ENCODE results near the gene HOXC10. TPM values are rescaled to one million over a fixed set of nuclear protein-coding genes. Genes with fewer than 3 reads are reported as not detected.

HOXC10 gene
- total RNA-seq, 2 donors from 2014 or later, result not detected

GRCh38 chr12:54017027-54017788 lies 32.3 kb downstream of the HOXC10 start:
- H3K9me3 Mint-ChIP-seq, result no peaks in the 10 kb centered on the region
- ATAC-seq, result peak; percentile 43 to 63
- H3K36me3 Mint-ChIP-seq, result no peaks in the 10 kb centered on the region
- H3K27me3 Mint-ChIP-seq, result peaks cover 40 to 48% of the 10 kb centered on the region in 2 donors
- DNase-seq (ENCODE audit: low spot score), result no peak
- peak overlapping the region; percentile 60 to 88 for H3K27ac Mint-ChIP-seq
- H3K4me1 Mint-ChIP-seq (ENCODE audit: low read depth in 2 of 2), result peaks cover 20 to 23% of the 10 kb centered on the region in 2 donors
- H3K4me3 Mint-ChIP-seq, result peak overlapping the region; percentile 87

GRCh38 chr12:54017878-54018467 lies 33.0 kb downstream of the HOXC10 start:
- Mint-ChIP-seq H3K36me3 (no peaks in the 10 kb centered on the region), H3K27me3 (peaks cover 40 to 48% of the 10 kb centered on the region in 2 donors), H3K9me3 (no peaks in the 10 kb centered on the region), H3K4me1 (ENCODE audit: low read depth in 2 of 2) (peaks cover 20 to 23% of the 10 kb centered on the region in 2 donors), H3K4me3 (peak overlapping the region; percentile 87), H3K27ac (peak overlapping the region; percentile 60 to 88)
- DNase-seq (ENCODE audit: low spot score), result peak; percentile 81
- peak; percentile 89 to 92 for ATAC-seq

GRCh38 chr12:54018468-54018984 lies 33.6 kb downstream of the HOXC10 start:
- ATAC-seq (no peak), DNase-seq (ENCODE audit: low spot score) (no peak)
- Mint-ChIP-seq H3K9me3 (no peaks in the 10 kb centered on the region), H3K36me3 (no peaks in the 10 kb centered on the region), H3K27ac (peak overlapping the region; percentile 60 to 88), H3K4me1 (ENCODE audit: low read depth in 2 of 2) (peaks cover 20 to 23% of the 10 kb centered on the region in 2 donors), H3K4me3 (peak overlapping the region; percentile 87), H3K27me3 (peaks cover 40 to 47% of the 10 kb centered on the region in 2 donors)

GRCh38 chr12:54019091-54019811 lies 34.3 kb downstream of the HOXC10 start:
- no peak for ATAC-seq
- Mint-ChIP-seq H3K27ac (peak overlapping the region; percentile 5 to 24), H3K9me3 (no peaks in the 10 kb centered on the region), H3K27me3 (peaks cover 34 to 47% of the 10 kb centered on the region in 2 donors), H3K4me1 (ENCODE audit: low read depth in 2 of 2) (peaks cover 20 to 23% of the 10 kb centered on the region in 2 donors), H3K36me3 (no peaks in the 10 kb centered on the region), H3K4me3 (peak overlapping the region; percentile 20)
- DNase-seq (ENCODE audit: low spot score), result no peak

GRCh38 chr12:54019924-54020590 lies 35.1 kb downstream of the HOXC10 start:
- peak overlapping the region; percentile 5 to 24 for H3K27ac Mint-ChIP-seq

GRCh38 chr12:54020591-54021405 lies 35.9 kb downstream of the HOXC10 start:
- H3K36me3 Mint-ChIP-seq, result no peaks in the 10 kb centered on the region
- H3K4me1 Mint-ChIP-seq (ENCODE audit: low read depth in 2 of 2), result peaks cover 19 to 20% of the 10 kb centered on the region in 2 donors
- peaks cover 25 to 39% of the 10 kb centered on the region in 2 donors for H3K27me3 Mint-ChIP-seq
- H3K27ac Mint-ChIP-seq, result no peak overlapping the region
- no peak for ATAC-seq
- no peak for DNase-seq (ENCODE audit: low spot score)
- H3K9me3 Mint-ChIP-seq, result no peaks in the 10 kb centered on the region
- H3K4me3 Mint-ChIP-seq, result no peak overlapping the region

More at GRCh38 chr12:54019924-54020590, 35.1 kb downstream of the HOXC10 start:
- no peak for ATAC-seq
- Mint-ChIP-seq H3K4me3 (peak overlapping the region; percentile 48), H3K27me3 (peaks cover 28 to 41% of the 10 kb centered on the region in 2 donors), H3K9me3 (no peaks in the 10 kb centered on the region), H3K36me3 (no peaks in the 10 kb centered on the region), H3K4me1 (ENCODE audit: low read depth in 2 of 2) (peaks cover 20% of the 10 kb centered on the region in 2 donors)
- no peak for DNase-seq (ENCODE audit: low spot score)

GRCh38 chr12:54021432-54022013 lies 36.6 kb downstream of the HOXC10 start:
- Mint-ChIP-seq H3K27me3 (peaks cover 31 to 44% of the 10 kb centered on the region in 2 donors), H3K4me3 (no peak overlapping the region), H3K27ac (no peak overlapping the region), H3K36me3 (no peaks in the 10 kb centered on the region), H3K9me3 (no peaks in the 10 kb centered on the region), H3K4me1 (ENCODE audit: low read depth in 2 of 2) (peaks cover 19 to 20% of the 10 kb centered on the region in 2 donors)
- no peak for ATAC-seq
- no peak for DNase-seq (ENCODE audit: low spot score)

GRCh38 chr12:54022960-54023884 lies 38.3 kb downstream of the HOXC10 start:
- Mint-ChIP-seq H3K9me3 (no peaks in the 10 kb centered on the region), H3K4me3 (no peak overlapping the region), H3K27ac (no peak overlapping the region), H3K27me3 (peaks cover 48 to 52% of the 10 kb centered on the region in 2 donors), H3K36me3 (no peaks in the 10 kb centered on the region), H3K4me1 (ENCODE audit: low read depth in 2 of 2) (peaks cover 9 to 14% of the 10 kb centered on the region in 2 donors)
- DNase-seq (ENCODE audit: low spot score) (no peak), ATAC-seq (no peak)

GRCh38 chr12:54024127-54024526 lies 39.2 kb downstream of the HOXC10 start:
- no peaks in the 10 kb centered on the region for H3K36me3 Mint-ChIP-seq
- H3K4me3 Mint-ChIP-seq, result no peak overlapping the region
- H3K9me3 Mint-ChIP-seq, result no peaks in the 10 kb centered on the region
- DNase-seq (ENCODE audit: low spot score), result no peak
- H3K4me1 Mint-ChIP-seq (ENCODE audit: low read depth in 2 of 2), result peaks cover 9 to 10% of the 10 kb centered on the region in 2 donors
- ATAC-seq, result no peak
- no peak overlapping the region for H3K27ac Mint-ChIP-seq
- peaks cover 55 to 56% of the 10 kb centered on the region in 2 donors for H3K27me3 Mint-ChIP-seq

GRCh38 chr12:54024581-54025305 lies 39.8 kb downstream of the HOXC10 start:
- H3K36me3 Mint-ChIP-seq, result no peaks in the 10 kb centered on the region
- no peak overlapping the region for H3K4me3 Mint-ChIP-seq
- DNase-seq (ENCODE audit: low spot score), result no peak
- peaks cover 8 to 9% of the 10 kb centered on the region in 2 donors for H3K4me1 Mint-ChIP-seq (ENCODE audit: low read depth in 2 of 2)
- no peaks in the 10 kb centered on the region for H3K9me3 Mint-ChIP-seq
- no peak for ATAC-seq
- H3K27me3 Mint-ChIP-seq, result peaks cover 60 to 61% of the 10 kb centered on the region in 2 donors
- no peak overlapping the region for H3K27ac Mint-ChIP-seq
